Activated CD8-positive, alpha-beta T cell treated with anti-CD3 and anti-CD28 coated beads, Interleukin-2, amount 10 ng/mL, durations not matched to agents 7 days and 5 days (primary cell): ENCODE results near the gene BABAM2. TPM values are rescaled to one million over a fixed set of nuclear protein-coding genes. Genes with fewer than 3 reads are reported as not detected.

Experiments
- ATAC-seq: fragments of 150-1000 bp; cut with Tn5 transposase; one replicate; pipeline ENCODE4 v1.10.0; 2021; ENCODE audit warnings: moderate library complexity
- CTCF ChIA-PET: fragments of 350-600 bp; sonication (Branson Sonifier 250); formaldehyde crosslinking; loops from one replicate; lab custom pipeline; 2021; ENCODE audit warnings: antibody characterized with exemption; lab: Charles Lee
- POLR2A ChIA-PET: fragments of 350-600 bp; sonication (Branson Sonifier 250); formaldehyde crosslinking; loops from one replicate; lab custom pipeline; 2021; ENCODE audit warnings: antibody characterized with exemption; lab: Charles Lee
- DNase-seq: peaks from one replicate; pipeline ENCODE4 v3.0.0-alpha.2; 2020
- H3K27ac Mint-ChIP-seq: one replicate; pipeline ENCODE4 v1.8.0; 2021; ENCODE audit warnings: mild to moderate bottlenecking, mixed read lengths
- H3K27me3 Mint-ChIP-seq: one replicate; pipeline ENCODE4 v1.8.0; 2021; ENCODE audit warnings: low read depth, mixed read lengths
- H3K36me3 Mint-ChIP-seq: one replicate; pipeline ENCODE4 v1.8.0; 2021; ENCODE audit warnings: low read depth, mixed read lengths
- H3K4me1 Mint-ChIP-seq: one replicate; pipeline ENCODE4 v1.8.0; 2021; ENCODE audit warnings: low read depth, mixed read lengths
- H3K4me3 Mint-ChIP-seq: one replicate; pipeline ENCODE4 v1.8.0; 2021; ENCODE audit warnings: mild to moderate bottlenecking, mixed read lengths
- H3K9me3 Mint-ChIP-seq: one replicate; pipeline ENCODE4 v1.8.0; 2022; ENCODE audit warnings: mixed read lengths; ENCODE audit not compliant: insufficient read depth
- microRNA-seq: library from miRNA; unstranded; fragments of <30 nt; microRNA quantifications from one replicate; pipeline ENCODE4 v1.2.0, GENCODE V29; 2022
- total RNA-seq, 2 experiments: library from RNA; stranded (reverse); gene quantifications; one replicate each; pipeline ENCODE4 v1.2.3, GENCODE V29; 2021

The BABAM2 gene
- total RNA-seq, 2 experiments from 2014 or later: 47.0 to 49.0 TPM

- no peak overlapping the region for H3K4me3 Mint-ChIP-seq
- H3K9me3 Mint-ChIP-seq: no peaks in the 10 kb centered on the region
- DNase-seq (no peak), ATAC-seq (no peak)
- H3K27me3 Mint-ChIP-seq: peaks cover 9% of the 10 kb centered on the region
- ChIA-PET CTCF (interaction anchor here (3.2 kb wide), 1 partner anchor 14 kb away, joined by 16 read pairs; the partner anchor contains the start of gene FOSL2), POLR2A (interaction anchor here (1.1 kb wide), 1 partner anchor 11 kb away, joined by 3 read pairs; no protein-coding TSS in a partner anchor)
- no peak overlapping the region for H3K27ac Mint-ChIP-seq
- H3K36me3 Mint-ChIP-seq: no peaks in the 10 kb centered on the region
- H3K4me1 Mint-ChIP-seq: peaks cover 41% of the 10 kb centered on the region
Measured at GRCh38 chr2:28377195-28377816, 486.8 kb downstream of the BABAM2 start.

- no peaks in the 10 kb centered on the region for H3K9me3 Mint-ChIP-seq
- H3K27me3 Mint-ChIP-seq: peaks cover 3% of the 10 kb centered on the region
- DNase-seq (no peak), ATAC-seq (peak; percentile 17)
- H3K4me3 Mint-ChIP-seq: no peak overlapping the region
- H3K36me3 Mint-ChIP-seq: no peaks in the 10 kb centered on the region
- peaks cover 47% of the 10 kb centered on the region for H3K4me1 Mint-ChIP-seq
- H3K27ac Mint-ChIP-seq: peak overlapping the region; percentile 37
- ChIA-PET CTCF (interaction anchor here (2.1 to 3.2 kb wide), 2 partner anchors 13 to 41 kb away, joined by 8 to 16 read pairs; partner anchors contain the start of gene FOSL2), POLR2A (interaction anchor here (0.7 to 1.1 kb wide), 2 partner anchors 12 kb away, joined by 3 read pairs; no protein-coding TSS in a partner anchor)
Measured at GRCh38 chr2:28377984-28378678, 487.6 kb downstream of the BABAM2 start.

- peak; percentile 66 for ATAC-seq
- peak overlapping the region; percentile 35 for H3K4me3 Mint-ChIP-seq
- peaks cover 50% of the 10 kb centered on the region for H3K4me1 Mint-ChIP-seq
- no peaks in the 10 kb centered on the region for H3K36me3 Mint-ChIP-seq
- peak overlapping the region; percentile 87 for H3K27ac Mint-ChIP-seq
- H3K27me3 Mint-ChIP-seq: peaks cover 2% of the 10 kb centered on the region
- DNase-seq: no peak
- POLR2A ChIA-PET: interaction anchor here (0.7 to 2.4 kb wide), 2 partner anchors 11 to 12 kb away, joined by 3 to 8 read pairs; no protein-coding TSS in a partner anchor
- H3K9me3 Mint-ChIP-seq: no peaks in the 10 kb centered on the region
- CTCF ChIA-PET: interaction anchor here (0.8 to 3.2 kb wide), 4 partner anchors 12 to 41 kb away, joined by 3 to 16 read pairs (median 6); partner anchors contain the start of gene FOSL2
Measured at GRCh38 chr2:28378679-28379584, 488.4 kb downstream of the BABAM2 start.

DNA sequence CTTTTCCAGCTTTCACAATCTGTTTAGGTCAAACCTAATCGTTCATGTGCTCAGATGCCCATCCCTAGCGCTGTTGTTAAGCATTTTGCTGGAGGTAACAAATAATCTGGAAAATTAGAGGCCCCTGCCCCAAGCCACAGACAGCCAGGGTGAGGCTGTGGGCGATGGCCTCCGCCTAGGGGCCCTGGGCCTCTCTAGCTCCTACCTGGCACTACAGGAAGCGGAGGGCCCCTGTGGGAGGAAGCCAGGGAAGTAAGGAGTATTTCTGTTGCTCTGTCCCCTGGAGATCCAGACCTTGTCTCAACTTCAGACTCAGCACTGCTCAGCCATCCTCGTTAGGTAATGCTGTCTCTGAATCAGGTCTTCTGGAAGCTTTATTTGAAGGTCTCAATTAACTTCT, 489.7 kb downstream of the BABAM2 start:
- Mint-ChIP-seq H3K27ac (no peak overlapping the region), H3K9me3 (no peaks in the 10 kb centered on the region), H3K4me1 (peaks cover 50% of the 10 kb centered on the region), H3K36me3 (no peaks in the 10 kb centered on the region), H3K4me3 (no peak overlapping the region), H3K27me3 (peaks cover 2% of the 10 kb centered on the region)
- ChIA-PET POLR2A (interaction anchor here (2.4 kb wide), 1 partner anchor 11 kb away, joined by 8 read pairs; no protein-coding TSS in a partner anchor), CTCF (interaction anchor here (1.3 to 3.2 kb wide), 3 partner anchors 11 to 39 kb away, joined by 3 to 16 read pairs (median 8); partner anchors contain the start of gene FOSL2)
- DNase-seq (no peak), ATAC-seq (no peak)

DNA sequence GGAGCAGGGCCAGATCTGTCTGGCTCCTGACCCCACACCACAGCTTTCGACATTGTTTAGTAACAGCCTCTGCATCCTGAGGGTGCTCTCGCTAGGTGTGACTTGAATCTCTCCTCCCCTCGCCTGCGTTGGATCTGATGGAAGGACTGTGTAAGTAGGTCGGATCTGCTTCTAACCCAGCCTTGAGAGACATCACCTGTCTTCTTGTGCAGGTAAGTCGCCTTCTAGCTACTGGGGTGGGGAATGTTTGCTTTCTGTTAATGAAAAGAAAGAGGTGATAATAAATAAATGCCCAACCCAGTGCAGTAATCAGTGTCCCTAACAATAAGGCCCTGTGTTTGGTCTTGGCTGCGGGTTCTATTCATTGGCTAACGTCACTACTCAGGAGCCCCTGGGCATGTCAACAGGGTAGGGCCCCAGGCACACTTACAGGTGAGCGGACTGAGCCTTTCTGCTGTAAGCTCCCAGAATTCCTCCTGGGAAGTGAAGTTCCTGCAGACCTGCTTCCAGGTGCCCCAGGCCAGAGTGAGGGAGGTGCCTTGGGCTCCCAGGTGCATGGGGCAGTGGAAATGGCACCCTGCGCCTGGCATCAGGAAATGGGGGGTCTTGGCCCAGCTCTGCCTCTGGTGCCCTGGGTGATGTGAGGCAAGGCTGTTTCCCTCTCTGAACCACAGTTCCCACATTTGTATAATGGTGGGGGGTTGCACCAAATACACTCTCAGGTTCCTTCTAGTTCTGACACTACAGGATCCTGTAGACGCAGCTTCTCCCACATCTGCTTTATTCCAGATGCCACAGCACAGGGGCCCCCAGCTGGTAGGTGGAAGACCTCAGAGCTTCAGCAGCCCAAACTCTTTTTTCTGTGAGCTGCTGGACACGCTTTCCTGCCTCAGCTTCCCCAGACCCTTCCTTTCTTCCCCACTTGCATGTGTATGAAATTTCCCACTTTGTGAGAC, 491.0 kb downstream of the BABAM2 start:
- Mint-ChIP-seq H3K27ac (no peak overlapping the region), H3K4me3 (no peak overlapping the region), H3K27me3 (peaks cover 2% of the 10 kb centered on the region), H3K36me3 (no peaks in the 10 kb centered on the region), H3K4me1 (peaks cover 50% of the 10 kb centered on the region), H3K9me3 (no peaks in the 10 kb centered on the region)
- ChIA-PET POLR2A (interaction anchor here (0.6 to 0.8 kb wide), 2 partner anchors 25 to 38 kb away, joined by 3 read pairs; no protein-coding TSS in a partner anchor), CTCF (no interaction called here)
- ATAC-seq (no peak), DNase-seq (no peak)

DNA sequence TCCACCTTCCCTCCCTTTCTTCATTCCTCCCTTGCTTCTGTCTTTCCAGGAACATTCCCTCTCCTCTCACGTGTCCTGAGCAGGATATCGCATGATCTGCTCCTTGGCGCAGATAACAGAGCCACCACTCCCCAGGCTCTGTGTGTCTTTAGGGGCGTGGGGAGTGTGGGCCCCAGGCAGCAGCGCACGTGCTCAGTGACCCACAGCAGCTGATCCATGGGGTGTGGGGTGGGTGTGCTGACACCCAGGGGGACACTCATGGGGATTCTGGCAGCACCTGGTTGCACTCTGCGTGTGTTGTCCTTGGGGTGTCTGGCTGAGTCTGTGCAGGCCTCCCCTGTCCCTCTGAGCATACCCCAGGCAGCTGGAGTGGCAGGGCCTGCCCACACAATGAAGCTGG, 492.2 kb downstream of the BABAM2 start:
- DNase-seq (no peak), ATAC-seq (no peak)
- POLR2A ChIA-PET: no interaction called here
- H3K4me1 Mint-ChIP-seq: peaks cover 50% of the 10 kb centered on the region
- H3K4me3 Mint-ChIP-seq: no peak overlapping the region
- no peaks in the 10 kb centered on the region for H3K36me3 Mint-ChIP-seq
- CTCF ChIA-PET: interaction anchor here (1.0 kb wide), 1 partner anchor 9 kb away, joined by 3 read pairs; no protein-coding TSS in a partner anchor
- peaks cover 2% of the 10 kb centered on the region for H3K27me3 Mint-ChIP-seq
- H3K27ac Mint-ChIP-seq: peak overlapping the region; percentile 32
- no peaks in the 10 kb centered on the region for H3K9me3 Mint-ChIP-seq

- no peak for DNase-seq
Measured at GRCh38 chr2:28387082-28387960, 496.8 kb downstream of the BABAM2 start.

More at GRCh38 chr2:28387082-28387960, 496.8 kb downstream of the BABAM2 start:
- Mint-ChIP-seq H3K4me1 (peaks cover 32% of the 10 kb centered on the region), H3K36me3 (no peaks in the 10 kb centered on the region), H3K4me3 (no peak overlapping the region), H3K27ac (no peak overlapping the region), H3K27me3 (peaks cover 2% of the 10 kb centered on the region), H3K9me3 (no peaks in the 10 kb centered on the region)
- ChIA-PET CTCF (no interaction called here), POLR2A (no interaction called here)
- no peak for ATAC-seq

Small RNA genes lying within 50 kb of the gene (microRNA-seq; reads per million reads assigned to microRNA genes)
- gene MIR4263: not detected

Other genes with a start within 250 kb of the BABAM2 start
- gene SUPT7L, start 227.1 kb upstream of the BABAM2 start, total RNA-seq: 10 to 100 TPM; 30.1 to 30.8 TPM
- 10 to 100 TPM; 24.2 to 25.2 TPM for gene SLC4A1AP, start 226.8 kb upstream of the BABAM2 start, total RNA-seq
- gene MRPL33, start 119.0 kb upstream of the BABAM2 start, total RNA-seq: 10 to 100 TPM; 47.9 to 57.8 TPM
- gene RBKS, start 342 bp upstream of the BABAM2 start, total RNA-seq: 1 to 10 TPM; 1.5 to 1.6 TPM